Activated T-cell treated with anti-CD3 and anti-CD28 coated beads for 1 hour (primary cell): ENCODE results near the gene OR51D1.

Source experiments
- DNase-seq: peaks from one replicate; pipeline ENCODE4 v3.0.0-alpha.2; 2020; ENCODE audit warnings: low read depth

OR51D1 gene, protein sequence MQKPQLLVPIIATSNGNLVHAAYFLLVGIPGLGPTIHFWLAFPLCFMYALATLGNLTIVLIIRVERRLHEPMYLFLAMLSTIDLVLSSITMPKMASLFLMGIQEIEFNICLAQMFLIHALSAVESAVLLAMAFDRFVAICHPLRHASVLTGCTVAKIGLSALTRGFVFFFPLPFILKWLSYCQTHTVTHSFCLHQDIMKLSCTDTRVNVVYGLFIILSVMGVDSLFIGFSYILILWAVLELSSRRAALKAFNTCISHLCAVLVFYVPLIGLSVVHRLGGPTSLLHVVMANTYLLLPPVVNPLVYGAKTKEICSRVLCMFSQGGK

DNA sequence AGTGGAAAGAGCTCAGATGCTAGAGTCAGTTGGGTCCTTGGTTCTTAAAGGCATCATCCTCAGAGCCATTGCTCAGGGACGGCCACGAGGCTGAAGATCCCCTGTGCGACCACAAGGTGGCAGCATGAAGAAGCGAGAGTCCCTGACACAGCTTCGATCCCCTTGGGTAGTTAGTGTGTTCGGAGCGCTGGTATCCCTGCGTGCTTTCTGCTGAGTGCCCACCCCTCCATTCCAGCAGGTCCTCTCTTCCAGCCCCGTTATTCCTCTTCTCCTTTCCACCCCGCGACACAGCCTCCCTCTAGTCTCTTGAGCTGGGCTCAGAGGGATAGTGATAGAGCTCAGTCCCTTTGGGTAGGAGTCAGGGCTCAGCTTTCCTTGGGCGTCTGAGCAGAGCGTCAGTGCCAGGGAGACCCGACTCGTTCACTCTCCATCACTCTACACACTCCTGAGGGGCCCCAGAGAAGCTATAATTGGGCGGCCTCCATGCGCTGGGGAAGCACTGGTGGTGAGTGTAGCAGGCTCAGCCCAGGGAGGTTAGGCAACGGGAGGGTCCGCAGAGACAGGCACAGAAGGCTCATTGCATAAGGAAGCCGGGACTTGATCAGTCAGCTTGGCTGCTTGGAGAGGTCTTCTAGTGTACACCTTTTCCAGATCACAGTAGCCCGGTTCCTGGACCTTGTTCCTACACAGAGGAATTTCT lies at the start of gene OR51D1:
OR51D1 (plus strand) TSS at position 516 of the 700 bp plus-strand sequence. CDS start 2,314 bp downstream, outside the sequence.
- DNase-seq = peak; percentile 58

DNA sequence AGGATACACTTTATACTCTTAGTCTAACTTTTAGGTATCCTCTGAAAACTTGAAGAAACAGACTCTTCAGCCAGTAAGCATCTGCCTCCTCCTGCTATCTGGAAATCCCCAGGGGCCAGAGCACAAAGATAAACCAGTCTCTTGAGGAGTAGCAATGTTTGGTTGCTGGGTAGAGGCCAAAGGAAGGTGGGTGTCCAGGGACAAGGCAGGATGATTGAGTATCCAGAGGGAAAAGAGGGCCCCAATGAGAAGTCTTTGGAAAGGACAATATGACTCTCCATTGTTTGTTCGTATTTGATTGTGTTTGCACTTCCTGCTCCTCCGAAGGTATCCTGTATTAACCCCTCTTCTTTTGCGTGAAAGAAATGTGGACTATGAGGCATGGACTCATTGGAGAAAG lies 48.3 kb upstream of the OR51D1 start:
- DNase-seq = no peak

DNA sequence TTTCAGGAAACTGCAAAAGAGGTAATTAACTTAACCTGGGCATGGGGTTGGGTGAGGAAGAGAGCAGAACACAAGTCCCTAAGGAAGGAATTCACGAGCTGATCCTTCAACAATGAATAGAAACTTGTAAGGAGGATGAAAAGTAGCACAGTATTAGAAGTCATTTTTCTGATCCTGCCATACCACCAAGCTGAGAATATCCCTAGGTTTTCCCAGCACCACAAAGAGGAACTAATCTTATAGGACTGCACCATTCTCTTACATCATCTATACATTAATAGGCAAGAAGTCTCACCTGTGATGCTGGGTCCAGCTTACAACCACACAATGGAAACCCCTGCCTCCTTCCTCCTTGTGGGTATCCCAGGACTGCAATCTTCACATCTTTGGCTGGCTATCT lies 43.5 kb upstream of the OR51D1 start, which contains the start of gene OR52I1:
OR52I1 (plus strand) TSS at position 301 of the 400 bp plus-strand sequence; CDS start at position 301, 0 bp downstream.
- no peak for DNase-seq

DNA sequence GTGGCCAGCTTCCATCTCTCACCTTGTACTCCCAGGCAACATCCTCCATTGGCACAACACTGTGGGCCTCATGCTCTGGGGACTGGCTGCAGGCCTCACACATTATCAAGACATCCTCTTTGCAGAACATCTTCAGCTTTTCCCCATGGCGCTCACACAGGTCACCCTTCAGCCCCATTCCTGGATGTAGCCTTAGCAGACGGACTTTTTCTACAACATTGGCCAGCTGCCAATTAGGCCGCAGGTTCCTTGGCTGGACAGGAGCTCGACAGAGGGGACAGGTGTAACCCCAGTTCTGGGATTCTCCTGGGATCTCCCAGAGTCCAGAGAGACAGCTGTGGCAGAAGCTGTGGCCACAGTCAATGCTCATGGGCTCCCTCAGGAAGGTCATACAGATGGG lies 32.2 kb upstream of the OR51D1 start:
- no peak for DNase-seq

DNA sequence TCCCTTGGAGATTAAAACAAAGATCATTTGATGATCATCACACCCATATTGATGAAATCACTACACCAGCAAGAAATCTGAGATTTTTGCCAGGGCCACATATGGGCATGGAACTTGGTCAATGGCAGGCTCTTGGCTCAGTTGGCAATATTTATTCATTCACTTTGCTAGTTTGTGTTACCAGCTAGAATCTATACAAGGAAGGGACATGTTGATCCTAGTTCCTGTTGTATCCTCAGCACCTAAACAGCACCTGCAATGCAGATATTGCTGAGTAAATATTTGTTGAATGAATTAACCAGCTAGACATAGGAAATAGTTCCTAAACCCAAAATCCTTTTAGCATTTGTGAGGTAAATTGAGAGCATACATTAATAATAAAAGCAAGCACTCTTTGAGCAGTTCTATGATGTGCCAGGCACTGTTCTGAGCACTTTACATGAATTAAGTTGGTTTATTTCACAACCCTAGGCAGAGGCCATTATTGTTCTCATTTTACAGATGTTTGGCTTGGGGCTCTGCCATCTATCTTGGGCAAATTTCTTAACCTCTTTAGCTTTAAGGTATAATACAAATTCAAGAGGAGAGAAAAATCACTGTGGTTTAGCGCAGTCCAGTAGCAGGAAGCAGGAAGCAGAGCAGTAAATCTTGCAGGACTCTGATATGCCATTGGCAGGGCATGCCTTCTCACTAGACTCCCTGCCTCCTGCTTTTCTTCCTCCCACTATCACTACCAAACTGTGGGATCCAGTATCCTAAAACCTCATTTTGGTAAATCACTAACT lies 30.9 kb upstream of the OR51D1 start:
- DNase-seq = no peak

DNA sequence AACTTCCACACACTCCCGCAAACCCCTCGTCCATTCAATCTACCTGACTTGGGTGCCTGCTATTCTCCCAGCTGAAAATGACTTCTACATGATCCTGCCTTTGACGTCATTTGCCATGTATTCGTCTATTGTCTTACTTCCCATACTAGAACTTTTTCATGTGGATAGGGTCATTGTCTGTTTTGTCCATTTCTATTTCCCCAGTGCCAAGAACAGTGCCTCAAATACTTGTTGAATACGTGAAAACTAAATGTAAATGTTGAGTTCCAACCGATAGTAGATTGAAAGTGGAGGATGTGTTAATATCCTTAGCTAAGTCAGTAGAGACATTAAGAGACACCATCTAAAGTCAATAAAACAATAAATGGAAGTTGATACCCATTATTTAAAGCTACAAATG lies 30.2 kb upstream of the OR51D1 start:
- no peak for DNase-seq

DNA sequence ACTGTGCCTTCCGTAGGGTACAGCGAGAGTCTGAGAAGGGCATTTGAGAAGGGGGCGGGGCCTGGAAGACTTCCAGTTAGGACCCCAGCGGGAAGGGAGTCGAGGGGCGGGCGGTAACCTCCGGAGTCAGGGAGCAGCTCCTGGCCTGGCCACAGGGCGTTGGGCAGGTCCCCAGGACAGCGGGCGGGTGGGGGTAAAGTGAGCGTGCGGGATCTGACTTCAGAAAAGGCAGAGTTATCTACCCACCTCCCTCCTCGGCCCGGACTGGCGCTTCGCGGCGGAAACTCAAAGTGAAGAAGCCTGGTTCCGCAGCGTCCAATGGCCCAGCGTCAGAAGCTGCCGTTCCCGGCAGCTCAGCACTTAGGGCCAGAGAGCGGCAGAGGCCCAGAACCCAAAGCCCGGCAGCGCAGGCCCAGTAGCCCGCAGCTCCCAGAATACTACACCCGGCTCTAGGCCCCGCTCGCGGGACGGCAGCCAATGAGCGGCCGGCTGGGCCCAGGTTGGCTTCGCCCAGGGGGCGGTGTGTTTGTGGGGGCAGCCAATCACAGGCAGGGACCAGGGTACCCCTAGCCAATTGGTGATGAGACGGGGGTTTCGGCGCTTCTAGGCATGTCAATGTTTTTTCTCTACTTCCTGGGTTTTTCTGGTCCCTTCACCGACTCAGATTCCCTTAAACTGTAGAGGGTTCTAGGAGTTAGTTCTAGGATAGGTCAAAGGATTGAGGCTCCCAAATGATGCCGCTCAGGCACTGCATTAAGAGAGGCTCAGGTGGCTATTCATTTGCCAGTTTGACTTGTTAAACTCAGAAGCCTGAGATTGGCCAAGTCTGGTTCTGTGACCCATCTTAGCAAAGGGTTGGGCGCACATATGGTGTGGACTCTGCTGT lies 29.3 kb upstream of the OR51D1 start, which contains the start of gene TRIM68:
TRIM68 (minus strand) TSS at position 451 of the 886 bp plus-strand sequence. CDS start 2,727 bp downstream, outside the sequence.
- DNase-seq = peak; percentile 90

DNA sequence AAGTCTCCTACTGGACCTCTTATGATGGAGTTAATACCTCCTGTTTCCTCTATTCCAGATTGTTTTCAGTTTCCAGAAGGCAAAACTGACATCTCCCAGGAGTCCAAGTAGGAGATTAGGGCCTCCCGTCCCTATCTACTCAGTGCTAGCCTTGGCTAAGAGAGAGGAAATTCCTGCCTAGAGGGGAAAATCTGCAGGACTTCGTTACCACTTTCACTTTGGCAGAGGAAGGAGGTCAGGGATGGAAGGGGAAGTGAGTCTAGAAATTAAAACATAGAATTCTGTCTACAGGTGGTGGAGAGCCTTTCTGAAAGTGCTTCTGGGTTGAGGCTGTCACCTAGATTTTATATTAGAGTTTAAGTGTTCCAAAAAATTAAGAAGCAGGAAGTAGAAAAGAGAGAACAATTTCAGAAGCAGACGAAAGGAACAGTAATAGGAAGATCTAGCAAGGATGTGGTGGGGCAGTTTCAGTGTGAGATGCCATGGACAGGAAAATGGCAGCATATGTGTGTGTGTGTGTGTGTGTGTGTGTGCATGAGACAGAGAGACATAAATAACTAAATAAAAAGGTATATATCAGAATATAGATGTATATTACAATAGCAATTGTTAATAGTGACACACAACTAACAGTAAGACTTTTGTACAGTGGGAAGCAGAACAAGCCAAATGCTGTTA lies 26.9 kb upstream of the OR51D1 start:
- no peak for DNase-seq

DNA sequence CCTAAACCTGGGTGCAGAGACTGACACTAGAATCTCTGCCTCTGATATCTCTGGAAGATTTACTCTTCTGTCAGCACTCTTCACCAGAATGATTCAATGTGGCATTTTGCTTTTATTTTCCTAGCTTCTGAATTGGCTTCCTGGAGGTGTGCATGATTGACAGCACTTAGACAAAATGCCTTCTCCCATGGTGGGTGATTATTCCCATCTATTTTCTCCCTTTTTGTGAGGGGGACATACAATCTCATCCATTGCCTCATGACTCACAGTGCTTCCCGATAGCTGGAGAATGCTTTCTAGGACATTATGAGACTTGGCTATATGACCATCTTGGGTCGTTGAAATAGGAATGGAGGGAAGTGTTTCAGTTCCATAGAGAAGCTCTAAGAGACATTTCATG lies 25.3 kb upstream of the OR51D1 start:
- no peak for DNase-seq

DNA sequence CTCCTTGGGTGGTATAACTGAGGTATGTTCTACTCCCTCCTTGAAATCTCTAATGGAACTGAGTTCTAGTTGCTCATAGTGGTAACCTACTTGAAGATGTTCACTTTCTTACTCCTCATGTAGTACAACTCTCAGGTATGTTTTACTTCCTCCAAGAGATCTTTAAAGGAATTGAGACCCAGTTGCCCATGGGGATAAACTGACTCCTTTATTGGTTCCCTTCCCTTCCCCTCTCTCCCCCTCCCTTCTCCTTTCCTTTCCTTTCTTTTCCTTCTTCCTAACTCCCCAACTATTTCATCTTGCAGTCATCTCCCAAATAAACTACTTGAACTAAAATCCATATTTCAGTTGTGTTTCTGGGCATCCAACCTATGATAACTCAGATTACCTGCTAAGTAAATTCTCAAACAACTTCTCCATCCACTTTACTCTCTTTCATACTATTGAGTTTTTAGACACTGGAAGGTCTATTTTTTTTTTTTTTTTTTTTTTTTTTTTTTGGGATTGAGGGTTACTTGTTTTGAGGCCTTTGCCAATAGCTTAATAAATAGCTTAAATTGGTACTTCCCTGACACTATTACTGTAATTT lies 21.3 kb upstream of the OR51D1 start:
- DNase-seq = no peak

DNA sequence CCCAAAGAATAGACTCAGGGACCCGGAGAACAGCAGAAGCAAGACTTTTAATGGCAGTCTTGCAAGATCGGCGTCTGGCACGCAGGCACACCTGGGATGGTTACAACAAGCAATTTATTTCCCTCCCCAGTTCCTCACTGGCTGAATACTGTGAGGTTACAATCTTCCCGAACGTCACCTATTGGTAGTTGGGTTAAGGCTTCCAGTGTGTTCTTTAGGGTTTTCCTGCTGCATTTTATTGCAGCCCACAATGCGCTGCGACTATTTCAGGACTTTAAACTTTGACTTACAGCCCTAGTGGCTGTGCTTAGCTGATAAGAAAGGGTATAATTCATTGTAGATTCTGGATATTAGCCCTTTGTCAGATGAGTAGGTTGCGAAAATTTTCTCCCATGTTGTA lies 17.8 kb upstream of the OR51D1 start:
- no peak for DNase-seq

DNA sequence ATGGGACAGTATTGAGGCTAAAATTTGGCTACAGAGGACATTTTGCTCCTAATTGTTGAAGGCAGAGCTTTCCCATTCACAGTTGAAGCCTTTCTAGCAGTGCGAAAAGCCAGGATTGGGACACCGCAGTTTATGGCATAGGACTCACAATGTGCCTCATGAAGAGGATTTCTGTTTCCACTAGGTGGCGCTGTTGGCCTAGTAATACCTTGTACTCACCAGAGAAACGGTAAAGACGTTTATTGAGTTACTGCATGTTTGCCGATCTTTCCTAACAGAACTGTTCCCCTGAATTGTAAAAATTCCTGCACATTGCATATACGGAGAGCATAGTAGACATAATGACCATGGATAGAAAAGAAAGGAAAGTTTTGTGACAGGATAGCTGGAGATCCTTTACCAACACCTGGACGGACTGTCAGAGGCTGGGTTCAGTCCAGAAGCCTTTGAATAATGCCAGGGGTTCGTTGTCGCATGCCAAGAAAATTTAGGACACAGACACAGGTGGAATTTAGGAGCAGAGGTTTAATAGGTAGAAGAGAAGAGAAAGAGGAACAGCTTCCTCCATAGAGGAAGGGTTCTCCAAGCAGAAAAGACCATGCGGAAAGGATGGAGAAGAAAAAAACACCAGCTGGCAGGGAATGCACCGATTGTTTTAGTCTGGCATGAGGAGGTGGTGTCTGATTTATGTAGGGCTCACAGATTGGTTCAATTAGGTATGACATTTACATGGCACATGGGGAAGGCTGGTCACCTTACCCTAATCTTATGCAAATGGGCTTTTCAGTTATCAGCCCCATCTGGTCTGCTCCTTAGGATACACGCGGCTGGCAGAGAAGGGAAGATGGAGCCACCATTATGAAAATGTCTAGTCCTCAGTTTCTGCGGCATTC lies 10.8 kb upstream of the OR51D1 start:
- no peak for DNase-seq

DNA sequence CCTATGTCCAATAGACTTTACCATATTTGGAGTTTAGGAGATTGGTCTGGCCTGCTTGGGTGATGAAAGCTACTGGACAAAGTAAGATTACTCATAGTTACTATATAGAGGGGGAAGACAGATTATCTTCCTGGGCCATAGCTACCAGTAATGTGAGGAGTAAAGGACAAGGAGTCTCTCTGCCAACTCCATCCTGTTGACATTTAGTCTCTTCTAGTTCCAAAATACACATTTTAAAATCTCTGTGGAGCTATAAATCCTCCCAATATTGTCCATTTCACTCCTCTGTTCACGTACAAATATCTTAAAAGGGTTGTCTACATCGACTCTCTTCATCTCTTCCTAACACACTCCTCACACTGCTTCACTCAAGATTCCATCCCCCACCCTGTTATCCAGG lies 1.1 kb upstream of the OR51D1 start:
- DNase-seq = no peak

DNA sequence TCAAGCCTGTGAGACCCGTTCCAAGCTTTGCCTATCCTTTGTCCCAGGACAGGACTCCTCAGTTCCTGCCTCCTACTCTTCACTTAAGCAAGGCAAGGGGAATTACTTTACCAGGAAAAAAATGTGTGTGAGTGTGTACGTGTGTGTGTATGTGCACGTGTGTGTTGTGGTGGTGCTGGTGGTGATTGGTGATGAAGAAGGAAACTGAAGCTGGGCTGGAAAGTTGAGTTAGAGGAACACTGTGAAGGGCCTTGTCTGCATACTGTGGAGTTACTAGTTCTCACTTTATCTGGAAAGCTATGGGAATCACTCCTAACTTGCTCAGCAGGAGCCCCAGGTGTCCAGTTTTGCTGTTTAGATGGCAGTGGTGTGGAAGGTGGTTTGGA lies 378 bp downstream of the OR51D1 start:
- no peak for DNase-seq

DNA sequence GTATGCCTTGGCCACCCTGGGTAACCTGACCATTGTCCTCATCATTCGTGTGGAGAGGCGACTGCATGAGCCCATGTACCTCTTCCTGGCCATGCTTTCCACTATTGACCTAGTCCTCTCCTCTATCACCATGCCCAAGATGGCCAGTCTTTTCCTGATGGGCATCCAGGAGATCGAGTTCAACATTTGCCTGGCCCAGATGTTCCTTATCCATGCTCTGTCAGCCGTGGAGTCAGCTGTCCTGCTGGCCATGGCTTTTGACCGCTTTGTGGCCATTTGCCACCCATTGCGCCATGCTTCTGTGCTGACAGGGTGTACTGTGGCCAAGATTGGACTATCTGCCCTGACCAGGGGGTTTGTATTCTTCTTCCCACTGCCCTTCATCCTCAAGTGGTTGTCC lies 2.7 kb downstream of the OR51D1 start:
- DNase-seq = no peak

DNA sequence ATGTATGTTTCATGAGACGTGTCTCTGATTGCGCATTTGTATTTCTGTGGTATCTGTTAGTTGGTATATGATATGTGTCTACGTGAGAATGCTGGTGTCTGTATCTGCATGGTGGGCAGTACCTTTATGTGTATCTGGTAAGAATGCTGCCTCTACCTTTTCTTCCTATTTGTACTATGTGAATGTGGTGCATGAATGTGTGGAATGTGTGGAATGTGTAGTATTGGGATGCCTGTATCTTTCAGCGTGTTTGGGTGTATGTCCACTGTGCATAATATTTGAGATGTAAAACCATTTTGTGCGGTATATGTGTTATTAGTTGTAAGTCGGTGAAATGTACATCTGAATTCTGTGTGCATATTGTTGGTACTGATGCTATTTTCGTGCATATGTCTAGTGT lies 4.2 kb downstream of the OR51D1 start:
- no peak for DNase-seq

DNA sequence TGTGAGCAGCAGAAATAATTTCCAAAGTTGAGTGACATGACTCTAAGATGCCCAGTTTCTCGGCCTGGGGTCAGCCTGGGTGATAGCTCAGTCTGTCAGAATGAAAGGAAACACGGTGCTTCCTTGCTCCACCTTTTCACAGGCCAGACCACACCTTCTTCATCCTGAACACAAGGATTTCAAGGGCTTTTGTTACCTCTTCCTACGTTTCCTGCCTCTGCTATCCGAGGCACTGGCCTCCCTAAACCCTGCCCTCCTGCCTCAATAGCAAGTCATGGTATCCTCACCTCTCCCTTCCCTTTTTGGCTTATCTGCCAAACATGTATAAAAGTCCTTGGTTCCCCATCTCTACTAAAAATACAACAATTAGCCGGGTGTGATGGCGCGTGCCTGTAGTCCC lies 4.8 kb downstream of the OR51D1 start:
- DNase-seq = no peak

DNA sequence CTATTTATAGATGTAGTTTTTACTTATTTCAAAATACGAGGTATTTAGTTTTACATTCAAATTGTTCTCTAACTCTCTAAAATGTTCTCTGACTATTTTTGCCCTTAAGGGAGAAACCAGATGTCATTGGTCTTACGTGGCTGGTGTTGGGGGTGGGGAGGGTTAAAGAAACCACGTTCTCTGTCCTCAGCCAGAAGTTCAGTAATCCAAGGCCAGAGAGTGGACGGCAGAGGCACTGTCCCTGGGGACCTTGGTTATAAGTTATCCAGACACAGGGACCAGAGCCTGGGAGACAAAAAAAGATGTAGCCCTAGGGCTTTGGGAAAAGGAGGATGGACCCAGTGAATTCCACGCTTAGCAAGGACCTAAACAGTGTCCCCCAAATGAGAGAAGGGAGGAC lies 5.8 kb downstream of the OR51D1 start:
- DNase-seq = no peak

DNA sequence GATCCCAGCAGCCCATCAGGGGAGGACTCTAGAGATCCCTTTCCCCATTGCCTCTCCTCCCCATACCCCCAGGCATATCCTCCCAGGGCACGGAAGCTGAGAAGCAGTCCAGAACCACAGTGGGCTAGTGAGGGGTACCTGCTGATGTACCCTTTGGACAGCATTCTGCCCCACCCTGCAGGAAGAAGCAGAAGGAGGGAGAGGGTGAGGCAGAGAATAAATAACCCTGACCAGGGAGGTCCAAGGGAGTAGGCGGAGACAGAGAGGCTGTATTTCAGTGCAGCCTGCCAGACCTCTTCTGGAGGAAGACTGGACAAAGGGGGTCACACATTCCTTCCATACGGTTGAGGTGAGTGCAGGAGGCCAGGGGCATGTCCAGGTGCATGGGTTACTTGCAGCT lies 6.4 kb downstream of the OR51D1 start, which contains the start of gene OR51E1:
OR51E1 (plus strand) TSS at position 301 of the 400 bp plus-strand sequence. CDS start 8,545 bp downstream, outside the sequence.
- DNase-seq = no peak
